K562 (cell line): ENCODE results near the gene MAZ. TPM values are rescaled to one million over a fixed set of nuclear protein-coding genes. Genes with fewer than 3 reads are reported as not detected.

Source experiments
- ARID3B ChIP-seq: fragments of 250-450 bp; sonication (Bioruptor Pico); IDR thresholded peaks from 2 replicates; pipeline ENCODE4 v1.4.0; 2020; ENCODE audit warnings: borderline replicate concordance
- ATF1 ChIP-seq, 2 experiments: fragments of 450-650 bp in 1 of 2; IDR thresholded peaks; 2 replicates each; pipeline ENCODE4 v1.6.1; 2016; ENCODE audit warnings: missing compliant biosample characterization in 1 of 2, missing genetic modification characterization in 1 of 2
- CHD1 ChIP-seq: fragments of 200-600 bp; sonication (generic); IDR thresholded peaks from one replicate; pipeline ENCODE4 v1.6.1; 2012; ENCODE audit warnings: mild to moderate bottlenecking, moderate library complexity, low read length, inconsistent platforms
- CHD7 ChIP-seq: fragments of 200-600 bp; sonication (generic); IDR thresholded peaks from one replicate; pipeline ENCODE4 v1.6.1; 2012; ENCODE audit warnings: mild to moderate bottlenecking, low read depth, low read length, inconsistent platforms
- CREB3L1 ChIP-seq: fragments of 450-650 bp; IDR thresholded peaks from 2 replicates; pipeline ENCODE4 v1.6.1; 2014; ENCODE audit warnings: low read depth, mild to moderate bottlenecking, moderate library complexity, borderline replicate concordance
- ETV5 ChIP-seq: sonication (generic); formaldehyde crosslinking; IDR thresholded peaks from 2 replicates; pipeline ENCODE4 v1.4.0; 2020; ENCODE audit warnings: low read depth, mild to moderate bottlenecking, missing genetic modification reagents
- GTF2B ChIP-seq: IDR thresholded peaks from 2 replicates; pipeline ENCODE4 v1.6.1; 2011; ENCODE audit not compliant: insufficient read length; ENCODE audit errors: extremely low read depth
- HNRNPH1 ChIP-seq: fragments of 200-400 bp; formaldehyde crosslinking; optimal IDR thresholded peaks from 2 replicates; pipeline ENCODE3; 2017; ENCODE audit warnings: low read depth, mild to moderate bottlenecking, low read length, moderate library complexity
- POLR2B ChIP-seq: fragments of 450-650 bp; IDR thresholded peaks from 2 replicates; pipeline ENCODE4 v1.6.1; 2018; ENCODE audit warnings: low read depth; ENCODE audit not compliant: partially characterized antibody
- XRCC4 ChIP-seq: IDR thresholded peaks from one replicate; pipeline ENCODE4 v1.6.1; 2011; ENCODE audit not compliant: insufficient read depth, insufficient read length; ENCODE audit errors: extremely low read depth
- ZBTB7A ChIP-seq: IDR thresholded peaks from 2 replicates; pipeline ENCODE4 v1.6.1; 2011; ENCODE audit warnings: low read depth, mild to moderate bottlenecking, low read length, moderate library complexity, borderline replicate concordance; ENCODE audit not compliant: control insufficient read depth
- ZNF695 ChIP-seq: fragments of 450-650 bp; formaldehyde crosslinking; IDR thresholded peaks from 2 replicates; pipeline ENCODE4 v1.4.0; 2020; ENCODE audit warnings: mild to moderate bottlenecking, moderate library complexity
- polyA plus RNA-seq, 8 experiments: library from polyadenylated mRNA; depleted of rRNA in 4 of 8; stranded (reverse) in 5 of 8; unstranded in 3 of 8; fragments of >200 nt; fragmentation: Nextera tagmentation in 2 of 8; fragmentation: Illumina TruSeq in 1 of 8; extraction: Ambion mirVana in 2 of 8; extraction: Trizol in 1 of 8; gene quantifications; 2 replicates each; pipeline versions ENCODE4 v1.2.1 to v1.2.3, GENCODE V29; 2011 to 2014; ENCODE audit warnings: inconsistent platforms in 1 of 8, missing spikeins in 1 of 8
- total RNA-seq, 7 experiments: library from RNA; depleted of rRNA in 6 of 7; stranded (reverse); fragments of >200 nt in 6 of 7; fragmentation: Illumina TruSeq in 2 of 7; extraction: Trizol in 2 of 7; gene quantifications; 2 replicates each; pipeline versions ENCODE4 v1.2.1 to v1.2.3, GENCODE V29; 2011 to 2021; ENCODE audit warnings: low replicate concordance in 1 of 7

The MAZ gene
- total and polyA plus RNA-seq, 9 of the 15 experiments (the other 6 are each of a cell fraction or from before 2014, with no cell fraction given), result 45.4 to 532 (median 250) TPM

GRCh38 chr16:29784901-29785500, 21.3 kb upstream of the MAZ start (continued):
- no peak for TF ChIP-seq CHD1
- TF ChIP-seq CHD7, result no peak
- TF ChIP-seq ZBTB7A, result no peak
- no peak for TF ChIP-seq XRCC4
- no peak for TF ChIP-seq POLR2B
- TF ChIP-seq ZNF695 (CRISPR knock-in tag), result no peak
- no peak for TF ChIP-seq ARID3B (CRISPR knock-in tag)
- TF ChIP-seq ATF1 (CRISPR knock-in tag; IDR thresholded peaks at IDR 0.05), result no peak
- TF ChIP-seq ATF1 (tag; IDR thresholded peaks at IDR 0.05), result peak; percentile 56; the same call in 1 of the 2 replicates
- no peak for TF ChIP-seq CREB3L1
- TF ChIP-seq ETV5 (CRISPR knock-in tag), result no peak
- no peak for TF ChIP-seq HNRNPH1
- no peak for TF ChIP-seq GTF2B
